Body of pancreas (tissue), 4 donors: ENCODE results near the gene CRTAC1. TPM values are rescaled to one million over a fixed set of nuclear protein-coding genes. Genes with fewer than 3 reads are reported as not detected.
"Not testable (repeated sequence)": the region's sequence is repeated elsewhere in the genome, so short reads cannot be mapped to it uniquely, and the experiment has no call there.

ENCODE experiments used
- ATAC-seq: fragments of 150-250 bp; one replicate; pipeline ENCODE4 v1.9.1; 2016
- DNase-seq, 4 donors: peaks; one replicate each; pipeline ENCODE4 v3.0.0-alpha.2; 2019
- H3K27ac ChIP-seq, 4 donors: fragments of 200-600 bp; sonication (generic); 1 replicate in 3 of 4; 2 replicates in 1 of 4; pipeline versions ENCODE4 v1.5.1 to v1.6.1; 2016 to 2019; ENCODE audit warnings: mild to moderate bottlenecking in 1 of 4, mixed read lengths in 1 of 4, moderate library complexity in 1 of 4
- H3K27me3 ChIP-seq, 2 donors: fragments of 200-600 bp; sonication (generic); one replicate each; pipeline ENCODE4 v1.6.0; 2016; ENCODE audit warnings: mild to moderate bottlenecking in 1 of 2
- H3K36me3 ChIP-seq, 2 donors: fragments of 200-600 bp; sonication (generic); replicated peaks in 1 of 2; 2 replicates each; pipeline ENCODE4 v1.5.1; 2016; ENCODE audit warnings: low read depth in 2 of 2; ENCODE audit not compliant: insufficient read depth in 1 of 2
- H3K4me1 ChIP-seq: fragments of 200-600 bp; sonication (generic); one replicate; pipeline ENCODE4 v1.6.0; 2016
- H3K4me3 ChIP-seq, 2 donors: fragments of 200-600 bp; sonication (generic); 1 replicate in 1 of 2; 2 replicates in 1 of 2; pipeline ENCODE4 v1.5.1; 2016 to 2019
- H3K9me3 ChIP-seq, 3 donors: fragments of 200-600 bp; sonication (generic); 1 replicate in 2 of 3; 2 replicates in 1 of 3; pipeline ENCODE4 v1.5.1; 2016
- POLR2A ChIP-seq, 3 donors: fragments of 450-650 bp; IDR thresholded peaks; one replicate each; pipeline ENCODE4 v1.6.1; 2016; ENCODE audit warnings: antibody characterized with exemption in 3 of 3, mild to moderate bottlenecking in 2 of 3
- WGBS, 2 donors: methylation state at CpG; one replicate each; pipeline ENCODE4 v1.1.5; 2017; 5-methylcytosine and 5-hydroxymethylcytosine counted together
- intact Hi-C: fragments of 100-400 bp; cut with DNase I; formaldehyde crosslinking; loops from one replicate; pipeline ENCODE4 v1.15.1; 2023
- total RNA-seq, 2 donors: library from RNA; depleted of rRNA; stranded (reverse); fragments of >200 nt; gene quantifications; one replicate each; pipeline ENCODE4 v1.1.0, GENCODE V29; 2016
- TF ChIP-seq, protein P1 (sequence below), 7 experiments: fragments of 450-650 bp in 4 of 7; fragments of 200-600 bp in 3 of 7; sonication (generic) in 3 of 7; IDR thresholded peaks; one replicate each; pipeline ENCODE4 v1.5.1; 2016 to 2019; ENCODE audit warnings: antibody characterized with exemption in 7 of 7

CRTAC1 gene
- total RNA-seq, 2 donors from 2014 or later = 0.52 TPM; not detected in 1

DNA sequence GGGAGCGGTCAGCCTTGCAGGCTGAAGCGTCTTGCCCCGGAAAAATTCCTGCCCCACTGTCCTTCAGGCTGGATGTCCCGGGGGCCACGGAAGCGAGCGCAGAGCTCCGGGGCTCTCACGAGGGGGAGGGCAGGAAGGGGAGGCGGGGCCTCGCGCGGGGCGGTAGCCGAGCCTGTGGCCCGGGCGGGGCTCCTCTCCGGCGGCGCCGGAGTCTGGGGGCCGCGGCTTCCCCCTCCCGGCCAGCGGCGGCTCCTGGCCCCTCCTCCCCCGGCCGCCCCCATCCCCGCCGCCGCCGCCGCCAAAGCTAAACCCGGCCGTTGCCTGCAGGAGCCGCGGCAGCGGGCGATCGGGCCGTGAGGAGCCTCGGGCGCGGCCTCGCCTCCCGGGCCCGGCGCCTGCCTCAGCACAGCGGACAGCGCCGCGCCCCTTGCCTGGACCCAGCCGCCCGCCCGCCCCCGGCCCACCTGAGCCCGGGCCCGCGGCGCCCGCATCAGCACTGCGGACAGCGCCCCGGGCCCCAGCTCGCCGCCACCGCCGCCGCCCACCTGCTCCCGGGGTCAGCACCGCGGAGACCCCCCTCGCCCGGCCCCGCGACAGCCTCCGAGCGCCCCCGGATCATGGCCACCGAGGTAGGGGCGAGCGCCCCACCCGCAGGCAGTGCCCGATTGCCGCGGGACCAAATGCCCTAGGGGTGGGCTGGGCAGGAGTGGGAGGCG lies 180.6 kb downstream of the CRTAC1 start, which contains the start of gene GOLGA7B:
Gene GOLGA7B (plus strand): TSS at position 157 of the 716 bp plus-strand sequence. CDS start 461 bp downstream, at position 618.
- TF ChIP-seq, protein P1, sequence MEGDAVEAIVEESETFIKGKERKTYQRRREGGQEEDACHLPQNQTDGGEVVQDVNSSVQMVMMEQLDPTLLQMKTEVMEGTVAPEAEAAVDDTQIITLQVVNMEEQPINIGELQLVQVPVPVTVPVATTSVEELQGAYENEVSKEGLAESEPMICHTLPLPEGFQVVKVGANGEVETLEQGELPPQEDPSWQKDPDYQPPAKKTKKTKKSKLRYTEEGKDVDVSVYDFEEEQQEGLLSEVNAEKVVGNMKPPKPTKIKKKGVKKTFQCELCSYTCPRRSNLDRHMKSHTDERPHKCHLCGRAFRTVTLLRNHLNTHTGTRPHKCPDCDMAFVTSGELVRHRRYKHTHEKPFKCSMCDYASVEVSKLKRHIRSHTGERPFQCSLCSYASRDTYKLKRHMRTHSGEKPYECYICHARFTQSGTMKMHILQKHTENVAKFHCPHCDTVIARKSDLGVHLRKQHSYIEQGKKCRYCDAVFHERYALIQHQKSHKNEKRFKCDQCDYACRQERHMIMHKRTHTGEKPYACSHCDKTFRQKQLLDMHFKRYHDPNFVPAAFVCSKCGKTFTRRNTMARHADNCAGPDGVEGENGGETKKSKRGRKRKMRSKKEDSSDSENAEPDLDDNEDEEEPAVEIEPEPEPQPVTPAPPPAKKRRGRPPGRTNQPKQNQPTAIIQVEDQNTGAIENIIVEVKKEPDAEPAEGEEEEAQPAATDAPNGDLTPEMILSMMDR (IDR thresholded peaks at IDR 0.05) = no peak
- no peak for TF ChIP-seq POLR2A (IDR thresholded peaks at IDR 0.05)
- peak; percentile 84 for ATAC-seq
- intact Hi-C loops = no loop called here
- 1 to 2% methylated on average over 10 to 54 of the region's 87 CpGs for WGBS, 2 donors
- H3K27me3 ChIP-seq = no peaks in the 10 kb centered on the region
- no peaks in the 10 kb centered on the region for H3K9me3 ChIP-seq
- H3K4me1 ChIP-seq = peaks cover 15% of the 10 kb centered on the region
- peak within 1 kb of the TSS in 3 of 4 donors; percentile 51 to 65 (median 61) for H3K27ac ChIP-seq
- peak; percentile 49 to 71 (median 58) for DNase-seq
- H3K4me3 ChIP-seq = peak within 1 kb of the TSS; percentile 39 to 51
- H3K36me3 ChIP-seq = no peaks in the 10 kb centered on the region

DNA sequence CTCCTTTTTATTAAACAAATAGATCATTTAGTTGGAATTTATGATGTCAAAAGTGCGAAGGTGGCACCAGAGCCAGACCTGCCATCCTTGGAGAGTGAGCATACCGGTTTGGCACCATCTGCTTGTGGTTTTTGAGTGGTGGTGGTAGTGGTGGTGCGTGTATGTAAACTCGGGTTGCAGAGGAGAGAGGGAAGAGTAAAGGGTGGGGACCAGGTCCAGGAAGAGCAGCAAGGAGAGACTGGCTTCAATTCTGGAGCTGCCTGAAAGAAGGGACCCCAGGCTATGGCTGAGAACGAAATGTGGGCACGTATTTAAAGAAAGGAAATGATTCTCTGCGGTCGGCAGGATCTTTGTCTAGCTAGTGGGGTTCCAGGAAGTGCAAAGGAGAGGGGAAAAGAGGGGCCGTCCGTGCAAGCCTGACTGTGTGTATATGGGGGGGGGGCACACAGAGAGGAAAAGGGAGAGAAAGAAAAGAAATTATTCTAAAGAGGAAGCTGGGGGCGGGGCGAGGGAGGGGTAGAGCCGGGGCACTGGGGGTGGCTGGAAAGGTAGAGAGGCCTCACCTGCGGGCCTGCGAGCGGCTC lies 181.2 kb downstream of the CRTAC1 start:
- 0 to 2% methylated on average over 15 to 16 of the region's 16 CpGs for whole genome bisulfite sequencing, 2 donors
- H3K27ac ChIP-seq = peak overlapping the region in 3 of 4 donors; percentile 51 to 65 (median 61)
- no peaks in the 10 kb centered on the region for H3K9me3 ChIP-seq
- no peaks in the 10 kb centered on the region for H3K27me3 ChIP-seq
- peak overlapping the region; percentile 39 to 51 for H3K4me3 ChIP-seq
- intact Hi-C loops = no loop called here
- H3K4me1 ChIP-seq = peaks cover 15% of the 10 kb centered on the region
- peak; percentile 41 to 62 (median 58) for DNase-seq
- TF ChIP-seq, protein P1 (IDR thresholded peaks at IDR 0.05) = peak in 1 of 7 experiments; percentile 6
- peak in 2 of 3 donors; percentile 52 to 58 for TF ChIP-seq POLR2A (IDR thresholded peaks at IDR 0.05)
- no peaks in the 10 kb centered on the region for H3K36me3 ChIP-seq
- peak; percentile 55 for ATAC-seq

DNA sequence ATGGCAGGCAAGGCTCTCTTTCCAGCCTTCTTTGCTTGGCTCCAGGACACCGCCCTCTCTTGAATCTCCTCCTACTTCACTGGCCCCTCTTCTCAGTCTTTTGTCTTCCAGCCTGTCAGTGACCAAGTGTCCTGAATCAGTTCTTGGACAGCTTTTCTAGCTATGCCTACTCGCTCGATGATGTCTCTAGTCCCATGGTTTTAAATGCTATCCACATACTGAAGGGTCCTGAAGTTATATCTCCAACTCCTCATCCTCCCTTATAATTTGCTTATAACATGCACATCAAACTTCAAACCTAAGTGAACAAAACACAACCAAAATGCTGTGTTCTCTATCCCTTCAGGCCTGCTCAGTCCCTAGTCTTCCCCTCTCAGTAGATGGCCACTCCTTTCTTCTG lies 185.7 kb downstream of the CRTAC1 start:
- Histone ChIP-seq H3K4me1 (peaks cover 17% of the 10 kb centered on the region), H3K36me3 (no peaks in the 10 kb centered on the region), H3K9me3 (no peaks in the 10 kb centered on the region), H3K27ac (no peak overlapping the region), H3K4me3 (no peak overlapping the region), H3K27me3 (no peaks in the 10 kb centered on the region)
- WGBS, 2 donors = 94 to 95% methylated on average over 3 of the region's 3 CpGs
- DNase-seq (no peak), ATAC-seq (no peak)
- intact Hi-C loops = no loop called here
- TF ChIP-seq POLR2A (IDR thresholded peaks at IDR 0.05) = no peak
- TF ChIP-seq, protein P1 (IDR thresholded peaks at IDR 0.05) = no peak

DNA sequence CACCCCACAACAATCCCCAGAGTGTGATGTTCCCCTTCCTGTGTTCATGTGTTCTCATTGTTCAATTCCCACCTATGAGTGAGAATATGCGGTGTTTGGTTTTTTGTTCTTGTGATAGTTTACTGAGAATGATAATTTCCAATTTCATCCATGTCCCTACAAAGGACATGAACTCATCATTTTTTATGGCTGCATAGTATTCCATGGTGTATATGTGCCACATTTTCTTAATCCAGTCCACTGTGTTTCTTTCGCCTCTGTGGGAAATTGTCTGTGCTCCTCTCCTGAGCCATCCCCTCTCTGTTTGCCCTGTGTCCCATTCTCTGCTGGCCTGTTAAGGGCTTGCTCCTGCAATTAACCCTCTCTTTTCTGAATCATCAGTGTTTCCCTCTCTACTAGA lies 186.4 kb downstream of the CRTAC1 start:
- 89 to 92% methylated on average over 1 of the region's 2 CpGs for WGBS, 2 donors
- H3K27me3 ChIP-seq, H3K4me3 ChIP-seq, DNase-seq, H3K27ac ChIP-seq, H3K9me3 ChIP-seq, intact Hi-C loops, H3K36me3 ChIP-seq, ATAC-seq: not testable (repeated sequence)
- H3K4me1 ChIP-seq = peaks cover 17% of the 10 kb centered on the region

DNA sequence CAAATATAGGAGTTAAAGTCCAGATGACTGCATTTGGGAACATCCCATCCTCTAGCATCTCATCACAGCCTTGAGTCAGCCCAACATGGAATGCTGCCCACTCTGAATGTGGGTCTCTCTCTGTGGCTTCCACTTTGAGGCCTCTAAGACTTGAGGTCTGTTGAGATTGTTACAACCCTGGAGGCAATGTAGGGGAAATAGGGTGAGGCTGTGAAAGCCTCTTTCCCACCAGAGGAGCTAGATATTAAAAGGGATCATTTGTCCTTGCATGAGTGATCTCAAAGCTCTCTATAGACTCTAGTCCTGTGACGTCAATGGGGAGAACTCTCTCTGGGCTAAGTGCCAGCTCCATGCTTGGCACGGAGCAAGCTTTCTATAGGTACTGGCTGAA lies 187.1 kb downstream of the CRTAC1 start:
- H3K27me3 ChIP-seq = no peaks in the 10 kb centered on the region
- DNase-seq (no peak), ATAC-seq (no peak)
- no peaks in the 10 kb centered on the region for H3K36me3 ChIP-seq
- 34 to 39% methylated on average over 2 of the region's 2 CpGs for WGBS, 2 donors
- peaks cover 12% of the 10 kb centered on the region for H3K4me1 ChIP-seq
- no peaks in the 10 kb centered on the region for H3K9me3 ChIP-seq
- TF ChIP-seq, protein P1 (IDR thresholded peaks at IDR 0.05) = no peak
- TF ChIP-seq POLR2A (IDR thresholded peaks at IDR 0.05) = no peak
- intact Hi-C loops = no loop called here
- H3K27ac ChIP-seq = no peak overlapping the region
- H3K4me3 ChIP-seq = no peak overlapping the region
